Peyer's patch (tissue), 4 donors: ENCODE measurements around the gene SNAP25. TPM values are rescaled to one million over a fixed set of nuclear protein-coding genes. Genes with fewer than 3 reads are reported as not detected.

ENCODE experiments used
- DNase-seq, 3 donors: peaks; one replicate each; pipeline ENCODE4 v3.0.0-alpha.2; 2017 to 2019
- H3K27ac ChIP-seq, 4 donors: fragments of 200-600 bp; sonication (generic); one replicate each; pipeline ENCODE4 v1.5.1; 2016 to 2019
- H3K27me3 ChIP-seq, 2 donors: fragments of 200-600 bp; sonication (generic); one replicate each; pipeline ENCODE4 v1.5.1; 2019
- H3K36me3 ChIP-seq, 3 donors: fragments of 200-600 bp; sonication (generic); one replicate each; pipeline ENCODE4 v1.5.1; 2016 to 2019
- H3K4me1 ChIP-seq, 4 donors: fragments of 200-600 bp; sonication (generic); one replicate each; pipeline ENCODE4 v1.5.1; 2016 to 2019
- H3K4me3 ChIP-seq, 4 donors: fragments of 200-600 bp; sonication (generic); 1 replicate in 3 of 4; 2 replicates in 1 of 4; pipeline ENCODE4 v1.5.1; 2016 to 2019; ENCODE audit warnings: mild to moderate bottlenecking in 1 of 4
- H3K9me3 ChIP-seq, 4 donors: fragments of 200-600 bp; sonication (generic); one replicate each; pipeline ENCODE4 v1.5.1; 2016 to 2019; ENCODE audit warnings: mild to moderate bottlenecking in 1 of 4
- POLR2A ChIP-seq, 2 donors: fragments of 450-650 bp; IDR thresholded peaks; one replicate each; pipeline ENCODE4 v1.5.1; 2017; ENCODE audit warnings: antibody characterized with exemption in 2 of 2, mild to moderate bottlenecking in 2 of 2, moderate library complexity in 2 of 2
- total RNA-seq, 4 donors: library from RNA; depleted of rRNA; stranded (reverse); fragments of >200 nt; gene quantifications; one replicate each; pipeline ENCODE4 v1.1.0, GENCODE V29; 2016
- TF ChIP-seq, protein P1 (sequence below), 6 experiments: fragments of 450-650 bp in 4 of 6; fragments of 200-600 bp in 2 of 6; sonication (generic) in 1 of 6; IDR thresholded peaks; one replicate each; pipeline ENCODE4 v1.5.1; 2017 to 2019; ENCODE audit warnings: antibody characterized with exemption in 6 of 6, mild to moderate bottlenecking in 3 of 6, moderate library complexity in 1 of 6

The SNAP25 gene
- total RNA-seq, 4 donors from 2014 or later: 1.2 to 2.5 (median 1.6) TPM; not detected in 1

DNA sequence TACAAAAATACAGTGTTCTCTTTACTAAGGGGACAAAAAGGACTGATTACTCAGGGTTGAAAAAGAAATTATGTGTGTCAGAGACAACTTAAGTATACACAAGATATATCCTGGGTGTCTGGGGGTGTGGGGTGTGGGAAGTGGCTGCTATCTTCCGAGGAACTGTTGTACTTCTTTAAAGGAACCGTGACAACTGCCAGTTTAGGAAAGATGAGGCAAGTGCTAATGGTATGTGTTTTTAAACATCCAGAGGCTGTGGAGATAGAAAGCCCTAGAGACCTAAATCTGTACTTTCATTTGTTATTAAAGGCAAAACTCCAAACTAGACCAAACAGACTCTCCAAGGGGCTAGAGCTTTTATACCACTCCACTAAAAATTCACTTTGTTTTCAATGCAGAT is 95.6 kb downstream of the SNAP25 start:
- TF ChIP-seq, protein P1, sequence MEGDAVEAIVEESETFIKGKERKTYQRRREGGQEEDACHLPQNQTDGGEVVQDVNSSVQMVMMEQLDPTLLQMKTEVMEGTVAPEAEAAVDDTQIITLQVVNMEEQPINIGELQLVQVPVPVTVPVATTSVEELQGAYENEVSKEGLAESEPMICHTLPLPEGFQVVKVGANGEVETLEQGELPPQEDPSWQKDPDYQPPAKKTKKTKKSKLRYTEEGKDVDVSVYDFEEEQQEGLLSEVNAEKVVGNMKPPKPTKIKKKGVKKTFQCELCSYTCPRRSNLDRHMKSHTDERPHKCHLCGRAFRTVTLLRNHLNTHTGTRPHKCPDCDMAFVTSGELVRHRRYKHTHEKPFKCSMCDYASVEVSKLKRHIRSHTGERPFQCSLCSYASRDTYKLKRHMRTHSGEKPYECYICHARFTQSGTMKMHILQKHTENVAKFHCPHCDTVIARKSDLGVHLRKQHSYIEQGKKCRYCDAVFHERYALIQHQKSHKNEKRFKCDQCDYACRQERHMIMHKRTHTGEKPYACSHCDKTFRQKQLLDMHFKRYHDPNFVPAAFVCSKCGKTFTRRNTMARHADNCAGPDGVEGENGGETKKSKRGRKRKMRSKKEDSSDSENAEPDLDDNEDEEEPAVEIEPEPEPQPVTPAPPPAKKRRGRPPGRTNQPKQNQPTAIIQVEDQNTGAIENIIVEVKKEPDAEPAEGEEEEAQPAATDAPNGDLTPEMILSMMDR (IDR thresholded peaks at IDR 0.05): no peak
- TF ChIP-seq POLR2A (IDR thresholded peaks at IDR 0.05): no peak
- Histone ChIP-seq H3K27ac (no peak overlapping the region), H3K27me3 (no peaks in the 10 kb centered on the region), H3K36me3 (no peaks in the 10 kb centered on the region), H3K4me3 (no peak overlapping the region), H3K4me1 (no peaks in the 10 kb centered on the region), H3K9me3 (no peaks in the 10 kb centered on the region)
- no peak for DNase-seq

DNA sequence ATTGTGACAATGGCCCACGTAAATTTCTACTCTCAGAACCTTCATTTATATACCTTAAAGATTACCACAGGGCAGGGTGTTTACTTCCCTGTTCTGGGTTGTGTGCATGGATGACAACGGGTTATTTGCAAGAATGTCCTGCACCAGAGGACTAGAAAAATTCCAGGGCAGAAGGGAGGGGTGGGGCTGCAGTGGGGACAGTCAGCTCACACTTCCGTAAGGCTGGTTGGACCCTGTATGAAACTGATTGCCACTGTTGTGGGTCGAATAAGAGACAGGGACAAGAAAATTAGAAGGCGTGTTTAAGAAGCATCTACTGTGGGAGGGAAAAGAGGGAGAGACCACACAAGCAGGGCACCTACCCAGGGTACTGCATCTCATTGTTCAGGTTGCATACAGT is 96.5 kb downstream of the SNAP25 start:
- Histone ChIP-seq H3K27ac (no peak overlapping the region), H3K4me1 (no peaks in the 10 kb centered on the region), H3K27me3 (no peaks in the 10 kb centered on the region), H3K36me3 (no peaks in the 10 kb centered on the region), H3K9me3 (no peaks in the 10 kb centered on the region), H3K4me3 (no peak overlapping the region)
- TF ChIP-seq, protein P1 (IDR thresholded peaks at IDR 0.05): no peak
- TF ChIP-seq POLR2A (IDR thresholded peaks at IDR 0.05): no peak
- no peak for DNase-seq

DNA sequence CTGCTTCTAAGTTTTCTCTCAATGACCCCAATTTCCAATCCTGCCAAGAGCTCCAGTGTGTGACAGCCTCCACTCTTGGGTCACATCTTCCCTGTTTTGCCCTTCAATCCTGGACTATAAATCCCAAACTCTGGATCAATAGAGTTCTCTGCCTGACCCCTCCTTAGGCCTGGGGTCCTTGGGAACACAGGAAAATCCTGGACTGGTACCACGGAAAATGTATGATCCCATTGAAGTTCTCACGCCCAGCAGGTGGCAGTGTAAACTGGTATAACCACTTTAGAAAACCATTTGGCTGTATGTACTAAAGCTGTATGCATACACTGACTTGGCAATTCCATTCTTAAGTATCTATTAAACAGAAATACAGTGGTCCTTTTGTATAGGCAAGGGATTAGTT is 98.0 kb downstream of the SNAP25 start:
- no peaks in the 10 kb centered on the region for H3K4me1 ChIP-seq
- no peaks in the 10 kb centered on the region for H3K27me3 ChIP-seq
- no peak for DNase-seq
- no peaks in the 10 kb centered on the region for H3K9me3 ChIP-seq
- no peak overlapping the region for H3K27ac ChIP-seq
- H3K36me3 ChIP-seq: no peaks in the 10 kb centered on the region
- H3K4me3 ChIP-seq: no peak overlapping the region
- no peak for TF ChIP-seq POLR2A (IDR thresholded peaks at IDR 0.05)
- TF ChIP-seq, protein P1 (IDR thresholded peaks at IDR 0.05): peak in 2 of 6 experiments; percentile 11 to 23

DNA sequence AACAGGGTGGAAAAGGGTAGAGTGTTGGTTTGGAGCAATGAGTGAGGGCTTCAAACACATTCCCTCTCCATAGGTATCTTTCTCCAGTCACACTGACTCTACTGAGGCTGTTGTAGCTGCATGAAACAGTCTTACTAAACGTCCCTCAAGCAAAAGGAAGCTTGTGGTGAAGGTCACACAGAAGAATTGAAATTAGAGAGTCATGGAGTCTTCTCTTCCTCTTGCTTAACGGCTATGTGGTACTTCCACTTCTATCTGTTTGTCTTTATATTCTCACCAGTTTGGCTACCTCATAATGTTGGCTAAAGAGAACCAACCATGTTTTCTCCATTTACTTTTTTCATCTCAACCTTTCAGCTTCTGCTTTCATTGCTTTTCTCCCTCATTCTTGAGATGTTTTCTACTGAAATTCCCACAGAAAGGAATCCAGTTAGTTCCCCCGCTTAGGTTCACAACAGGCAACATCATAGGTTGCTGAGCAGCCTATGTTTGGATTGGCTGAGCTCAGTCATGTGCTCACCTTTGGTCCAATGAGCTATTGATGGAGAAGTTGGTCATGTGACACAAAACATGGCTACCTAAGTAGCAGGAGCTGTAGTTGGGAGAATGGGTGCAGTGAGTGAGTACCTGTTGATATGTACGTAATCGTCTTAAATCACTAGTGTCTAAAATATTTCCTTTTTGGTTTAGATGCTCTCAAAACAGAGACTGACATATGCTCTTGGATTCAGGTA is 99.8 kb downstream of the SNAP25 start:
- no peak for DNase-seq
- H3K27ac ChIP-seq: no peak overlapping the region
- TF ChIP-seq, protein P1 (IDR thresholded peaks at IDR 0.05): no peak
- no peak for TF ChIP-seq POLR2A (IDR thresholded peaks at IDR 0.05)

DNA sequence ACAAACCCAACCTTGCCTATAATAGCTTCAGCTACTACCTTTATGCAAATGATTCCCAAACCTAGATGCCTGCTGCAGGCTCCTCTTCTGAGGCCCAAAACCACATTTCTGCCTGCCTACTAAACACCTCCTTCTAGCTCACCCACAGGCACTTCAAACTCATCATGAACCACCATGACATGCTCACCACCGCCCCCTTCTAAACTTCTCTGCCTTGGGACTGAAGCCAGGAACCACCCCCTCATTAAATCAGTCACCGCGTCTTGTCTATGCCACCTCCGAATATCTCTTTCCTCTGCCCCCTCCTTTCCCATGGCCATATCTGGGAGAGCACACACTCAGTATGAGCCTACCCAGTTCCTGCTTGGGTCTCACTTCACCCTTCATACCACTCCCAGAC is 101.2 kb downstream of the SNAP25 start:
- H3K36me3 ChIP-seq: no peaks in the 10 kb centered on the region
- H3K27me3 ChIP-seq: no peaks in the 10 kb centered on the region
- H3K4me1 ChIP-seq: no peaks in the 10 kb centered on the region
- TF ChIP-seq POLR2A (IDR thresholded peaks at IDR 0.05): no peak
- TF ChIP-seq, protein P1 (IDR thresholded peaks at IDR 0.05): no peak
- no peak for DNase-seq
- H3K4me3 ChIP-seq: no peak overlapping the region
- H3K9me3 ChIP-seq: no peaks in the 10 kb centered on the region
- H3K27ac ChIP-seq: no peak overlapping the region

More for the DNA sequence above, 99.8 kb downstream of the SNAP25 start:
- H3K9me3 ChIP-seq: no peaks in the 10 kb centered on the region
- no peak overlapping the region for H3K4me3 ChIP-seq
- H3K27me3 ChIP-seq: no peaks in the 10 kb centered on the region
- no peaks in the 10 kb centered on the region for H3K4me1 ChIP-seq
- no peaks in the 10 kb centered on the region for H3K36me3 ChIP-seq
